ENCODE results near the gene SLC25A13.

The SLC25A13 gene

DNA sequence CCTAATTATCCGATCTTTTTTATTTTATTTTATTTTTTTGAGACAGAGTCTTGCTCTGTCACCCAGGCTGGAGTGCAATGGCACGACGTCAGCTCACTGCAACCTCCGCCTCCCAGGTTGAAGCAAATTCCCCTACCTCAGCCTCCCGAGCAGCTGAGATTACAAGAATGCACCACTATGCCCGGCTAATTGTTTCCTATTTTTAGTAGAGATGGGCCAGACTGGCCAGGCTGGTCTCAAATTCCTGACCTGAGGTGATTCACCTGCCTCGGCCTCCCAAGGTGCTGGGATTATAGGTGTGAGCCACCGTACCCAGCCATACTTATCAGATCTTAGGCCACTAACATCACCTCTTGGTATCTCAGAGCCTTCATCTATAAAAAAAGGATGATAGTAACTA, 4.9 kb downstream of the SLC25A13 start:
- TF ChIP-seq, protein P1, sequence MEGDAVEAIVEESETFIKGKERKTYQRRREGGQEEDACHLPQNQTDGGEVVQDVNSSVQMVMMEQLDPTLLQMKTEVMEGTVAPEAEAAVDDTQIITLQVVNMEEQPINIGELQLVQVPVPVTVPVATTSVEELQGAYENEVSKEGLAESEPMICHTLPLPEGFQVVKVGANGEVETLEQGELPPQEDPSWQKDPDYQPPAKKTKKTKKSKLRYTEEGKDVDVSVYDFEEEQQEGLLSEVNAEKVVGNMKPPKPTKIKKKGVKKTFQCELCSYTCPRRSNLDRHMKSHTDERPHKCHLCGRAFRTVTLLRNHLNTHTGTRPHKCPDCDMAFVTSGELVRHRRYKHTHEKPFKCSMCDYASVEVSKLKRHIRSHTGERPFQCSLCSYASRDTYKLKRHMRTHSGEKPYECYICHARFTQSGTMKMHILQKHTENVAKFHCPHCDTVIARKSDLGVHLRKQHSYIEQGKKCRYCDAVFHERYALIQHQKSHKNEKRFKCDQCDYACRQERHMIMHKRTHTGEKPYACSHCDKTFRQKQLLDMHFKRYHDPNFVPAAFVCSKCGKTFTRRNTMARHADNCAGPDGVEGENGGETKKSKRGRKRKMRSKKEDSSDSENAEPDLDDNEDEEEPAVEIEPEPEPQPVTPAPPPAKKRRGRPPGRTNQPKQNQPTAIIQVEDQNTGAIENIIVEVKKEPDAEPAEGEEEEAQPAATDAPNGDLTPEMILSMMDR (IDR thresholded peaks at IDR 0.05): no peak

DNA sequence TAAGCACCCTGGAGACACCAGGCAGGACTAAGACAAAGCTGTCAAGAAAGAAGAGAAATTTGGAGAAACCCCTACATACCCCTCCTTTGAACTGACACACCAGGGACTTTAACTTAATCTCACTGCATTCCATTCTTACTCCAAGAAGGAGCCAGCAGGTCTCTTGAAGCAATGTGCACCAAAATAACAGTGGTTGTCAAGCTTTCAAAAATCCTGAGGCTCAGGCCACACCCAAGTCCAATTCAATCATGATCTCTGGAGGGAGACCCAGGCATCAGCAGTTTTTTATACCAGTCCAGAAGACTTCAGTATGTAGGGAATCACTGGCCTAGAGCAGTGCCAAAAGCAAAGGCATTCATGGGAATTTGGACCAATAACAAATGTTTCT, 6.8 kb downstream of the SLC25A13 start:
- TF ChIP-seq, protein P1 (IDR thresholded peaks at IDR 0.05): no peak

DNA sequence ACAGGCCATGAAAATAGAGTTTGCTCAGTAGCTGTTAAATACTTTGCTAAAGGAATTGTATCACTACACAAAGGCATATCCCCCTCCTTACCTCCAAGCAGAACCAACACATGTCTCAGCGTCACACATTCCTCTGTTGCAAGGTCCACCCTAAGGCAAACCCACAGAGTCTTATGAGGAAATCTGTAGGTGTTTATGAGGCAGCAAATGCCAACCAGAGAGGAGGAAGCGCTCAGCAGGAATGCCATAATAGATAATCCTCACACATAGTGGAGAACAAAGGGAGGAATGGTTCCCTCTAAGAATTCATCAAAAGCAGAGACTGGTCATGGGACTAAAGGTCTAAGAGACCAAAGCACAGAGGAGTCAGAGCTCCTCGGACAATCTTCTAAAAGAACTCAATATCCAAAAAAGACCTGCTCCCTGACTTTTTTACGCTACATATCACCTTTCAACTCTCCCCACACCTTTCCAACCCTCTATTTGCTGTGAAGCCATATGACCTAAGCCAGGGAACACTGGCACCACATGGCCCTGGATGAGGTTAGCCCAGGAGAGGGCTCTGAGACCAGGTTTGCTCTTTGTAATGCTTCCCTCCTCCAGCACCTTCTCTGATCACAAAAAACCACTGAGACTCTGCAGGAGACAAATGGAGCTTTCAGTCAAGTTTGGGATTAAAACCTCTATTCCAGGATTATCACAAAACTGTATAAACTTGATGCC, 7.3 kb downstream of the SLC25A13 start:
- TF ChIP-seq, protein P1 (IDR thresholded peaks at IDR 0.05): no peak

DNA sequence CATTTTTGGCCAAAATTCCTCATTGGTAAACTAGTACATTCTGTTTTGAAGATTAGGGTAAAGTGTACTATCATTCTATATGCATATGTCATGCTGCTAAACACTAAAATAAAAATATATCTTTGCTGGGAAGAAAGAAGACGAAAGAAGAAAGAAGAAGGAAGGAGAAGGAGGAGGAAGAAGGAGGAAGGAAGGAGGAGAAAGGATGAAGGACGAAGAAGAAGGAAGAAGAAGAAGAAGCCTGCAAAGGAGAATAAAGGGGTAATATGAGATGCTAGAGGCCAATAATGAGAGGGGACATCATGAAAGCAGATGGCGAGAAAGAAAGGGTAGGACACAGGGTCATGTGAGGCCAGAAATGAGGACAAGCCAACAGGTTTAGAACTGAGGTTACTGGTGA, 8.0 kb downstream of the SLC25A13 start:
- TF ChIP-seq, protein P1 (IDR thresholded peaks at IDR 0.05): no peak

DNA sequence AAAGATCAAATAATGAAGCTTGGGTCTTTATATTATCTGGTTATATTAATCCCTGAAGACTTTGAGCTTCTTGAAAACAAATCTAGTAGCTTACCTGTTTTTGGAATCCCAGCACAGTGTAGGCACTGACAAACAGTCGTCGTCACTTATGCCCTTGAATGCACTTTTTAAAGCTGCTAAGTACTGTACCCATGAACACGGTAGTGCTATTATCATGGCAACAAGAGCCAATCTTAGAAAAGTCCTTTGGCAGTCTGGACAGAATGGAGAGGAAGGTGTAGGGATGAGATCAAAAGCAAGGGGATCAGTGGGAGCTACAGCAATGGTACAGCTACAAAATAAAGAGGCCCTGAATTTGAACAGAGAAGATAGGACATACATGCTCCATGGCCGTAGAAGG, 9.4 kb downstream of the SLC25A13 start:
- TF ChIP-seq, protein P1 (IDR thresholded peaks at IDR 0.05): no peak

DNA sequence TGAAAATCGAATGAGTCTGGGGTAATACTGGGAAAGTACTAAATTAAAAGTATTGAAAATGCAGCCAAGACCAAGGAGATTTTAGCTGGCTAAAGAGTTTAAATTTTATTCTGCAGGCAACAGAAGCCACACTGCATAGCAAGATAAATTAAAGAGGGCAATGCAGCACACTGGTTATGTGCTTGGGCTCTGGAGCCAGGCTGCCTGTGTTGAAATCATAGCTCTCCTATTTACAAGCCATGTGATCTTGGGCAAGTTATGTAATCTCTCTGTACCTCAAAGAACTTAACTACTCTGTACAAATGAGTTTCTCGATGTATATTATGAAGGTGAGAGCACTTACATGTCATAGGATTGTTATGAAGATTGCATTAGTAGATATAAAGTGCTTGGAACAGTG, 9.9 kb downstream of the SLC25A13 start:
- TF ChIP-seq, protein P1 (IDR thresholded peaks at IDR 0.05): no peak

DNA sequence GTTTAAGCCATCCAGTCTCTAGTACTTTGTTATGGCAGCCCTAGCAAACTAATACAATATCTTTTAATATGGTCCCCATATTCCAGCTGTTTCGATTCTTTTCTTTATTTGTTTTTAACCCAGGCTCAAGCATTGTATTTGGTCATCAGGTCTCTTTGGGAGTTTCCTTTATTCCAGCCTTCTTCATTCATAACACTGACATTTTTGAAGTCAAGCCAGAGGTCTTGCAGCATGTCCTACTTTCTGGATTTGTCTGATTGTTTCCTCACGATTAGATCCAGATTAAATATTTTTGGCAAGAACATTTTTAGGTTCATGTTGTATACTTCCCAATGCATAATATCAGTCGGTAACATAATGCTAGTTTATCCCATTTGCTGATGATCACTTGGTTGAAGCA, 11.8 kb downstream of the SLC25A13 start:
- TF ChIP-seq, protein P1 (IDR thresholded peaks at IDR 0.05): no peak

DNA sequence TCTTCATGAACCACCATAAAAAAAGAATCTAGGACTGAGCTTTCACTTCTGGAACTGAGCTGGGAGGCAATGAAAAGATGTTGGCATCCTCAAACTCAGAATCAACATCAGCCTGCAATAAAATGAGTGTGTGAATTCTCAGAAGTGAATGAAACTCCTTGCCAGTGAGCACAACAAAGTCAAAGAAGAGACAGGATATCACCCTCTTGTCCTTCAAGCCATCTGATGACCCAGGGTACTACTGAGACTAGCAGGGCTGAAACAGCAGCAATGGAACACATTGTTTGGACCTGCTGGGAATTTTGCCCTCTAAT, 13.0 kb downstream of the SLC25A13 start:
- TF ChIP-seq, protein P1 (IDR thresholded peaks at IDR 0.05): no peak

Data from LNCAP (cell line).